Measurements from ENCODE around the gene KMT5B. TPM values are rescaled to one million over a fixed set of nuclear protein-coding genes. Genes with fewer than 3 reads are reported as not detected.

The KMT5B gene
- total RNA-seq, 1 donor from 2014 or later = 38.0 TPM

- peaks cover 12% of the 10 kb centered on the region for H3K4me1 ChIP-seq (ENCODE audit: insufficient read depth, low read length)
- peaks cover 32% of the 10 kb centered on the region for H4K20me1 ChIP-seq (ENCODE audit: insufficient read depth, low read length)
- H3K79me2 ChIP-seq (ENCODE audit: insufficient read depth, low read length) = peaks cover 32% of the 10 kb centered on the region
- H3K36me3 ChIP-seq (ENCODE audit: insufficient read depth, low read length) = no peaks in the 10 kb centered on the region
- Mint-ChIP-seq H3K27ac (ENCODE audit: unreplicated experiment) (peak overlapping the region; percentile 69), H3K36me3 (ENCODE audit: low read depth, unreplicated experiment) (no peaks in the 10 kb centered on the region), H3K4me1 (ENCODE audit: low read depth, unreplicated experiment) (peaks cover 11% of the 10 kb centered on the region), H3K4me3 (ENCODE audit: unreplicated experiment) (peak overlapping the region; percentile 74), H3K9me3 (ENCODE audit: unreplicated experiment) (no peaks in the 10 kb centered on the region), H3K27me3 (ENCODE audit: low read depth, unreplicated experiment) (peaks cover 6% of the 10 kb centered on the region)
- DNase-seq (ENCODE audit: low read depth) (no peak), FAIRE-seq (no peak)
- peak overlapping the region; percentile 89 for H2AFZ ChIP-seq (ENCODE audit: low read depth, low read length)
- no peaks in the 10 kb centered on the region for H3K9me3 ChIP-seq (ENCODE audit: insufficient read depth, low read depth, low read length)
- H3K4me2 ChIP-seq (ENCODE audit: low read length) = peak overlapping the region; percentile 97
- H3K27ac ChIP-seq (ENCODE audit: low read depth, low read length) = peak overlapping the region; percentile 94
- TF ChIP-seq EZH2 (IDR thresholded peaks at IDR 0.05; ENCODE audit: insufficient read depth, low read length) = no peak
- TF ChIP-seq, protein P1, sequence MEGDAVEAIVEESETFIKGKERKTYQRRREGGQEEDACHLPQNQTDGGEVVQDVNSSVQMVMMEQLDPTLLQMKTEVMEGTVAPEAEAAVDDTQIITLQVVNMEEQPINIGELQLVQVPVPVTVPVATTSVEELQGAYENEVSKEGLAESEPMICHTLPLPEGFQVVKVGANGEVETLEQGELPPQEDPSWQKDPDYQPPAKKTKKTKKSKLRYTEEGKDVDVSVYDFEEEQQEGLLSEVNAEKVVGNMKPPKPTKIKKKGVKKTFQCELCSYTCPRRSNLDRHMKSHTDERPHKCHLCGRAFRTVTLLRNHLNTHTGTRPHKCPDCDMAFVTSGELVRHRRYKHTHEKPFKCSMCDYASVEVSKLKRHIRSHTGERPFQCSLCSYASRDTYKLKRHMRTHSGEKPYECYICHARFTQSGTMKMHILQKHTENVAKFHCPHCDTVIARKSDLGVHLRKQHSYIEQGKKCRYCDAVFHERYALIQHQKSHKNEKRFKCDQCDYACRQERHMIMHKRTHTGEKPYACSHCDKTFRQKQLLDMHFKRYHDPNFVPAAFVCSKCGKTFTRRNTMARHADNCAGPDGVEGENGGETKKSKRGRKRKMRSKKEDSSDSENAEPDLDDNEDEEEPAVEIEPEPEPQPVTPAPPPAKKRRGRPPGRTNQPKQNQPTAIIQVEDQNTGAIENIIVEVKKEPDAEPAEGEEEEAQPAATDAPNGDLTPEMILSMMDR (IDR thresholded peaks at IDR 0.05; ENCODE audit: insufficient read depth, low read depth, low read length) = no peak
- peak overlapping the region; percentile 73 for H3K4me3 ChIP-seq (ENCODE audit: insufficient read depth, low read depth, low read length)
- H3K9ac ChIP-seq (ENCODE audit: low read length) = peak overlapping the region; percentile 92
- peaks cover 8% of the 10 kb centered on the region for H3K27me3 ChIP-seq (ENCODE audit: insufficient read depth, low read length)
Observed at GRCh38 chr11:68214173-68215086, 1.3 kb upstream of the KMT5B start.

DNA sequence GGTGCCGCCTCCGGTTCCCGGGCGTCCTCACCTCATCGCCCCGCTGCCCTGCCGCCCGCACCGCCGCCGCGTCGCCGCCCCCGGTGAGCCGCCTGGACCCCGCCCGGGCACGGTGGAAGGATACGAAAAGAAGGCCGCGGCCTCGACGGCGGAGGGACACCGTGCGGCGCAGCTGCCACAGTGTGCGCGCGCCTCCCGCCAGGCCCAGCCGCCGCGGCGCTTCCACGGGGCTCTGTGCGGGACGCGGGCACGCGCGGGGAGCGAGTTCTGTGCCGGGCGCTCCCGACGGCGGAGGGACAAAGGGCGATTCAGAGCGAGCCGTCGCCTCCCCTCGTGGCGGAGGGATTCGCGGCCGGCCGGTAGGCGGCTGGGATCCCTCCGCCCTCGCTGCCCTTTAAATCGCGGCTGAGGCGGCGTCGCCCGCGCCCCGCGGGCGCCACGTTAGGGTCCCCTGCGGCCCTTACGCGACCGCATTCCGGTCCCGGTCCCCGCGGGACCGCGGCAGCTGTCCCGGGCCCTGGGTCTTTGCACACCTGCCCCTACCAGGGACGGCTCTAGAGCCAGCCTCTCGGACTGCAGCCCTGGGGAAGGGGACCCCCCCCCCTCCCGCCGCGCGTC is 568 bp upstream of the KMT5B start:
- Mint-ChIP-seq H3K4me3 (ENCODE audit: unreplicated experiment) (peak overlapping the region; percentile 74), H3K27me3 (ENCODE audit: low read depth, unreplicated experiment) (peaks cover 6% of the 10 kb centered on the region), H3K27ac (ENCODE audit: unreplicated experiment) (no peak overlapping the region), H3K36me3 (ENCODE audit: low read depth, unreplicated experiment) (no peaks in the 10 kb centered on the region), H3K9me3 (ENCODE audit: unreplicated experiment) (no peaks in the 10 kb centered on the region), H3K4me1 (ENCODE audit: low read depth, unreplicated experiment) (peaks cover 15% of the 10 kb centered on the region)
- Histone ChIP-seq H3K4me1 (ENCODE audit: insufficient read depth, low read length) (peaks cover 15% of the 10 kb centered on the region), H3K4me2 (ENCODE audit: low read length) (peak overlapping the region; percentile 97), H3K27ac (ENCODE audit: low read depth, low read length) (peak overlapping the region; percentile 94), H4K20me1 (ENCODE audit: insufficient read depth, low read length) (peaks cover 39% of the 10 kb centered on the region), H3K9me3 (ENCODE audit: insufficient read depth, low read depth, low read length) (no peaks in the 10 kb centered on the region), H2AFZ (ENCODE audit: low read depth, low read length) (peak overlapping the region; percentile 89), H3K9ac (ENCODE audit: low read length) (peak overlapping the region; percentile 92), H3K36me3 (ENCODE audit: insufficient read depth, low read length) (no peaks in the 10 kb centered on the region), H3K79me2 (ENCODE audit: insufficient read depth, low read length) (peaks cover 40% of the 10 kb centered on the region), H3K27me3 (ENCODE audit: insufficient read depth, low read length) (peaks cover 8% of the 10 kb centered on the region), H3K4me3 (ENCODE audit: insufficient read depth, low read depth, low read length) (peak overlapping the region; percentile 73)
- TF ChIP-seq, protein P1 (IDR thresholded peaks at IDR 0.05; ENCODE audit: insufficient read depth, low read depth, low read length) = no peak
- TF ChIP-seq EZH2 (IDR thresholded peaks at IDR 0.05; ENCODE audit: insufficient read depth, low read length) = no peak
- FAIRE-seq (no peak), DNase-seq (ENCODE audit: low read depth) (peak; percentile 96)

All from astrocyte (in vitro differentiated cells and primary cell).